K562 (cell line): ENCODE results near the gene NR2C2AP. TPM values are rescaled to one million over a fixed set of nuclear protein-coding genes. Genes with fewer than 3 reads are reported as not detected.

ENCODE experiments used
- ASH1L ChIP-seq: fragments of 450-650 bp; IDR thresholded peaks from 2 replicates; pipeline ENCODE4 v1.6.1; 2018; ENCODE audit warnings: borderline replicate concordance, mild to moderate bottlenecking, low read depth; ENCODE audit not compliant: partially characterized antibody
- CBFA2T2 ChIP-seq: fragments of 450-650 bp; conservative IDR thresholded peaks from 2 replicates; pipeline ENCODE4 v1.6.1; 2017; ENCODE audit warnings: mild to moderate bottlenecking
- DACH1 ChIP-seq: fragments of 450-650 bp; IDR thresholded peaks from 2 replicates; pipeline ENCODE4 v1.6.1; 2018; ENCODE audit not compliant: partially characterized antibody
- FOSL1 ChIP-seq: fragments of 200-800 bp; sonication (Bioruptor generic); conservative IDR thresholded peaks from 2 replicates; pipeline ENCODE4 v1.6.1; 2016; ENCODE audit warnings: missing genetic modification characterization, missing compliant biosample characterization
- FOXJ3 ChIP-seq: sonication (generic); formaldehyde crosslinking; IDR thresholded peaks from 2 replicates; pipeline ENCODE4 v1.4.0; 2020; ENCODE audit warnings: mild to moderate bottlenecking, missing genetic modification reagents
- KDM2B ChIP-seq: fragments of 250-450 bp; sonication (Bioruptor Pico); IDR thresholded peaks from 2 replicates; pipeline ENCODE4 v1.8.0; 2021; ENCODE audit warnings: mild to moderate bottlenecking, moderate library complexity
- NCOA6 ChIP-seq: fragments of 450-650 bp; IDR thresholded peaks from 2 replicates; pipeline ENCODE4 v1.6.1; 2017; ENCODE audit warnings: mild to moderate bottlenecking
- NFATC3 ChIP-seq: fragments of 450-650 bp; IDR thresholded peaks from 2 replicates; pipeline ENCODE4 v1.6.1; 2017; ENCODE audit warnings: mild to moderate bottlenecking
- NONO ChIP-seq, 2 experiments: fragments of 200-400 bp in 1 of 2; fragments of 450-650 bp in 1 of 2; formaldehyde crosslinking in 1 of 2; IDR thresholded peaks; 2 replicates each; pipeline ENCODE4 v1.6.1; 2017; ENCODE audit warnings: low read depth in 2 of 2, mild to moderate bottlenecking in 2 of 2, moderate library complexity in 2 of 2, low read length in 1 of 2
- PCBP1 ChIP-seq: fragments of 200-400 bp; formaldehyde crosslinking; IDR thresholded peaks from 2 replicates; pipeline ENCODE4 v1.6.1; 2018; ENCODE audit warnings: mild to moderate bottlenecking, low read depth, low read length; ENCODE audit not compliant: poor library complexity, severe bottlenecking
- POLR2AphosphoS2 ChIP-seq: IDR thresholded peaks from 2 replicates; pipeline ENCODE4 v1.6.1; 2012; ENCODE audit warnings: low read length, improper control_type of control experiment
- RAD51 ChIP-seq: fragments of 450-650 bp; IDR thresholded peaks from 2 replicates; pipeline ENCODE4 v1.7.1; 2016; ENCODE audit warnings: low read depth, mild to moderate bottlenecking, borderline replicate concordance
- RERE ChIP-seq: sonication (generic); formaldehyde crosslinking; IDR thresholded peaks from 2 replicates; pipeline ENCODE4 v1.8.0; 2023; ENCODE audit warnings: missing genetic modification reagents, mild to moderate bottlenecking, borderline replicate concordance
- TCF3 ChIP-seq: sonication (generic); formaldehyde crosslinking; IDR thresholded peaks from 2 replicates; pipeline ENCODE4 v1.4.0; 2020; ENCODE audit warnings: mild to moderate bottlenecking, missing genetic modification reagents
- YBX1 ChIP-seq: fragments of 450-650 bp; IDR thresholded peaks from 2 replicates; pipeline ENCODE4 v1.7.1; 2016; ENCODE audit warnings: mild to moderate bottlenecking
- ZBTB34 ChIP-seq: fragments of 250-450 bp; sonication (Bioruptor Pico); IDR thresholded peaks from 2 replicates; pipeline ENCODE4 v1.8.0; 2021; ENCODE audit warnings: mild to moderate bottlenecking, moderate library complexity
- ZBTB5 ChIP-seq: fragments of 450-650 bp; IDR thresholded peaks from 2 replicates; pipeline ENCODE4 v1.6.1; 2017; ENCODE audit warnings: antibody characterized with exemption
- ZC3H11A ChIP-seq: IDR thresholded peaks from 2 replicates; pipeline ENCODE4 v1.6.1; 2012; ENCODE audit warnings: low read depth, low read length, improper control_type of control experiment
- ZKSCAN8 ChIP-seq: fragments of 200-800 bp; sonication (Bioruptor generic); IDR thresholded peaks from 2 replicates; pipeline ENCODE4 v1.6.1; 2016; ENCODE audit warnings: missing genetic modification characterization, missing compliant biosample characterization
- ZNF311 ChIP-seq: fragments of 250-450 bp; sonication (Bioruptor Pico); IDR thresholded peaks from 2 replicates; pipeline ENCODE4 v1.4.0; 2020; ENCODE audit warnings: mild to moderate bottlenecking, moderate library complexity
- polyA plus RNA-seq, 8 experiments: library from polyadenylated mRNA; depleted of rRNA in 4 of 8; stranded (reverse) in 5 of 8; unstranded in 3 of 8; fragments of >200 nt; fragmentation: Nextera tagmentation in 2 of 8; fragmentation: Illumina TruSeq in 1 of 8; extraction: Ambion mirVana in 2 of 8; extraction: Trizol in 1 of 8; gene quantifications; 2 replicates each; pipeline versions ENCODE4 v1.2.1 to v1.2.3, GENCODE V29; 2011 to 2014; ENCODE audit warnings: inconsistent platforms in 1 of 8, missing spikeins in 1 of 8
- total RNA-seq, 7 experiments: library from RNA; depleted of rRNA in 6 of 7; stranded (reverse); fragments of >200 nt in 6 of 7; fragmentation: Illumina TruSeq in 2 of 7; extraction: Trizol in 2 of 7; gene quantifications; 2 replicates each; pipeline versions ENCODE4 v1.2.1 to v1.2.3, GENCODE V29; 2011 to 2021; ENCODE audit warnings: low replicate concordance in 1 of 7

Gene NR2C2AP
- total and polyA plus RNA-seq, 9 of the 15 experiments (the other 6 are each of a cell fraction or from before 2014, with no cell fraction given): 23.7 to 77.4 (median 32.4) TPM

- TF ChIP-seq RERE (CRISPR knock-in tag): no peak
- TF ChIP-seq TCF3: no peak; the same call in 1 of the 2 replicates
- TF ChIP-seq NONO (IDR thresholded peaks at IDR 0.05; ENCODE audit: low read depth in 2 of 2, low read length in 1 of 2): peak in 1 of 2 experiments; percentile 73; a peak in 1 of 4 replicates
- 0 out of 2 replicates have a peak, but pooled peaks have one; percentile 33 for TF ChIP-seq NFATC3
- TF ChIP-seq KDM2B (CRISPR knock-in tag): no peak
- TF ChIP-seq FOXJ3: no peak
- TF ChIP-seq POLR2AphosphoS2: no peak
- TF ChIP-seq ZC3H11A: peak; percentile 36; the same call in 1 of the 2 replicates
- no peak for TF ChIP-seq ZKSCAN8 (CRISPR knock-in tag)
- TF ChIP-seq DACH1: no peak
- TF ChIP-seq CBFA2T2: no peak
- no peak for TF ChIP-seq ZNF311 (CRISPR knock-in tag)
- TF ChIP-seq ASH1L: no peak
- TF ChIP-seq PCBP1: no peak
- no peak; the same call in 1 of the 2 replicates for TF ChIP-seq RAD51
- no peak for TF ChIP-seq ZBTB5
- TF ChIP-seq YBX1: no peak
- no peak for TF ChIP-seq FOSL1 (tag)
- no peak for TF ChIP-seq ZBTB34 (CRISPR knock-in tag)
- no peak for TF ChIP-seq NCOA6
These were observed 10.9 kb downstream of the NR2C2AP start, which contains the start of the genes BORCS8 and RFXANK (continued) for GRCh38 chr19:19192078-19192882.
